ENCODE results near the gene HMGB2. TPM values are rescaled to one million over a fixed set of nuclear protein-coding genes. Genes with fewer than 3 reads are reported as not detected.

The HMGB2 gene
- polyA plus RNA-seq (2012; ENCODE audit: low read depth, missing spikeins): 327 TPM

DNA sequence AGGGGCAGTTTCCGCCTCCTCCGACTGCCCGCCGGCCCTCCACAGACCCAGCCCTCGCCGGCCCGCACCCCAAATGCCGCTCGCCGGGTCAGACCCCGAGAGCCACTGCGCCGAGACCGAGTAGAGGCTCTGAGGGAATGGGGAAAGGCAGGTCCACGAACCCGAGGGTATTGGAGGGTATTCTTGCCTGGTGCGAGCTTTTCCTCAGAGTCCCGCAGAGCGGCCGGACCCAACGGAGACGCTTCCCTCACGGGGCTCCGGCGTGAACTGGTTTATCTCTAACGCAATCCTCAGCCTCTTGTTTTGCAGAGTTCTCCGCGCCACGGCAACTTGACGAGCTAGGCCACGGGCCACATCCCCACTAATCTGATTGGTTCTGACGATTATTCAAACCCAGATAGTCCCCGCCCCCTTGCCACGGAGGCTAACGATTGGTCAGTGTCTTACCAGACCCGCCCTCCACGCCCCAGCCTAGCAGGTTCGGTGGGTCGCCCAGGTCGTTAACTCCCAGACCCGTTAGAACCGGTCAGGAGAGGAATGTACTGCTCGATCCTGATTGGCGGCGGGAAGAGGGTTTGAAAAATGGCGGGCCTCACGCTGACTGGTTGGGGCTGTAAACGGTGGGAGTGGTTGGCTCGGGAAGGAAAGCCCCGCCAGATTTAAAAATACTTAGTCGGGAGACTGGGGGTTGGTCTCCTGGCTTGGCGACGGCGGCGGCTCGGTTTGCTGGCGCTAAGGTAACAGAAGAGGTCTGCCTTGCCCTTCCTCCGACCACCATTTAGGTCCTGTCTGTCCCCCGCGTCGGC, at the start of gene HMGB2:
TSS of gene HMGB2 (minus strand) at position 274 of the 806 bp plus-strand sequence. CDS start 709 bp downstream, outside the sequence.
- TF ChIP-seq POLR2A (IDR thresholded peaks at IDR 0.05; ENCODE audit: low read depth, low read length): peak; percentile 98
- peak; percentile 98 for TF ChIP-seq POLR2AphosphoS5 (IDR thresholded peaks at IDR 0.05; ENCODE audit: low read depth, low read length)
- peak; percentile 84; the same call in 1 of the 2 replicates for TF ChIP-seq POU2F2 (IDR thresholded peaks at IDR 0.05; ENCODE audit: low read depth, low read length)
- peak; percentile 97 for TF ChIP-seq TAF1 (IDR thresholded peaks at IDR 0.05; ENCODE audit: low read depth, low read length)
- TF ChIP-seq PAX5 (IDR thresholded peaks at IDR 0.05; ENCODE audit: insufficient read depth, low read length, severe bottlenecking): no peak
- DNase-seq (ENCODE audit: insufficient read length, low spot score) (peak; percentile 88), FAIRE-seq (peak; percentile 99)

DNA sequence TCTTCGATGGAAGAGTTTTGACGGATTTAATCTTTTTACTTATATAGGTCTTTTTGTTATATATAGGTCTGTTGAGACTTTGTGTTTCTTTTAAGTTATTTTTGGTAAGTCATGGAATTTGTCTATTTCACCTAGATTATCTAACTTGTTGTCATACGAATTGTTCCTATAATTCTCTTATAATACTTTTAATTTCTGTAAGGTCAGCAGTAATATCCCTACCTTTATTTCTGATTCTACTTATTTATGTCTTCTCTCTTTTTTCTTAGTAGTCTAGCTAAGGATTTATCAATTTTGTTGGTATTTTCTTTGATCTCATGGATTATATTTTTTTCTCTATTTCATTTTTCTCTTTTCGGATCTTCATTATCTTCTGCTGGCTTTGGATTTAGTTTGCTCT, 48.2 kb upstream of the HMGB2 start:
- no peak for FAIRE-seq
- TF ChIP-seq SPI1 (IDR thresholded peaks at IDR 0.05; ENCODE audit: low read depth, low read length): no peak
- no peak for TF ChIP-seq POLR2A (IDR thresholded peaks at IDR 0.05; ENCODE audit: low read depth, low read length)
- TF ChIP-seq TAF1 (IDR thresholded peaks at IDR 0.05; ENCODE audit: low read depth, low read length): no peak
- no peak for TF ChIP-seq PAX5 (IDR thresholded peaks at IDR 0.05; ENCODE audit: insufficient read depth, low read length, severe bottlenecking)
- TF ChIP-seq POU2F2 (IDR thresholded peaks at IDR 0.05; ENCODE audit: low read depth, low read length): no peak
- no peak for TF ChIP-seq POLR2AphosphoS5 (IDR thresholded peaks at IDR 0.05; ENCODE audit: low read depth, low read length)
- DNase-seq (ENCODE audit: insufficient read length, low spot score): no peak

DNA sequence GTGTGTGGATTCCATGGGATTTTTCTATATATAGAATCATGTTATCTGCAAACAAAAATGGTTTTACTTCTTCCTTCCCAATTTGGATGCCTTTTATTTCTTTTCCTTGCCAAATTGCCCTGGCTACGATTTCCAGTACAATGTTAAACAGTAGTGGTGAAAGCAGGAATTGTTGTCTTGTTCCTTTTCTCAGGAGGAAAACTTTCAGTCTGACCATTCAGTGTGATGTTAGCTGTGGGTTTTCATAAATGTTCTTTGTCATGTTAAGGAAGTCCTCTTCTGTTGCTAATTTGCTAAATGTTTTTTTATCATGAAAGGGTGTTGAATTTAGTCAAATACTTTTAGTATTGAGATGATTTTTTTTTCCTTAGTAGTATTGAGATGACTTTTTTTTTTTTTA, 47.5 kb upstream of the HMGB2 start:
- DNase-seq (ENCODE audit: insufficient read length, low spot score): no peak
- no peak for FAIRE-seq
- TF ChIP-seq PAX5 (IDR thresholded peaks at IDR 0.05; ENCODE audit: insufficient read depth, low read length, severe bottlenecking) (no peak), POLR2AphosphoS5 (IDR thresholded peaks at IDR 0.05; ENCODE audit: low read depth, low read length) (no peak), TAF1 (IDR thresholded peaks at IDR 0.05; ENCODE audit: low read depth, low read length) (no peak)

DNA sequence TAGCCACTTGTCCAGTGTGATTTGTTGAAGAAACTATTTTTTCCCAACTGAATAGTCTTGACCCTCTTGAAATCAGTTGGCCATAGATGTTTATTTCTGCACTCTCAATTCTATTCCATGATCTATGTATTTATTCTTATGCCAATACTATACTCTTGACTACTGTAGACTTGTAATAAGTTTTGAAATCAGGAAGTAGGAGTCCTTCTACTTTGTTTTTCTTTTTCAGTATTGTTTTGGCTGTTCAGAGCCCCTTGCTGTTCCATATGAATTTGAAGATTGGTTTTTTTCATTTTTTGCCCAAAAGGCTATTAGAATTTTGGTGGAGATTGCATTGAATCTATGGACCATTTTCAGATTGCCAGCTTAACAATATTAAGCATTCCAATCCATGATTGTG, 46.8 kb upstream of the HMGB2 start:
- no peak for FAIRE-seq
- TF ChIP-seq PAX5 (IDR thresholded peaks at IDR 0.05; ENCODE audit: insufficient read depth, low read length, severe bottlenecking) (no peak), POU2F2 (IDR thresholded peaks at IDR 0.05; ENCODE audit: low read depth, low read length) (no peak), SPI1 (IDR thresholded peaks at IDR 0.05; ENCODE audit: low read depth, low read length) (no peak), TAF1 (IDR thresholded peaks at IDR 0.05; ENCODE audit: low read depth, low read length) (no peak), POLR2A (IDR thresholded peaks at IDR 0.05; ENCODE audit: low read depth, low read length) (no peak), POLR2AphosphoS5 (IDR thresholded peaks at IDR 0.05; ENCODE audit: low read depth, low read length) (no peak)
- no peak for DNase-seq (ENCODE audit: insufficient read length, low spot score)

DNA sequence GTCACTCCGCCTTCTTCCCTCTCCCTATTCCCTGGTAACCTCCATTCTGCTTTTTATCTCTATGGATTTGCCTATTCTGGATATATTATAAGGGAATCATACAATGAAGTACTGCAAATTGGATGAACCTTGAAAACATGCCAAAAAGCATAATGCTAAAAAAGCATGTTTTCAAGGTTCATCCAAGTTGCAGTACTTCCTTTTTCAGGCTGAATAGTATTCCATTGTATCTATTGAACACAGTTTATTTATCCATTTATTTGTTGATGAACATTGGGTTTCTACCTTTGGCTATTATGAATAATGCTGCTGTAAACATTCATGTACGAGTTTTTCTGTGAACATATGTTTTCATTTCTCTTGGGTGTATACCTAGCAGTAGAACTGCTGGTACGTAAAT, 45.8 kb upstream of the HMGB2 start:
- FAIRE-seq: no peak
- no peak for TF ChIP-seq POLR2AphosphoS5 (IDR thresholded peaks at IDR 0.05; ENCODE audit: low read depth, low read length)
- TF ChIP-seq TAF1 (IDR thresholded peaks at IDR 0.05; ENCODE audit: low read depth, low read length): no peak
- TF ChIP-seq POLR2A (IDR thresholded peaks at IDR 0.05; ENCODE audit: low read depth, low read length): no peak
- TF ChIP-seq POU2F2 (IDR thresholded peaks at IDR 0.05; ENCODE audit: low read depth, low read length): no peak
- TF ChIP-seq PAX5 (IDR thresholded peaks at IDR 0.05; ENCODE audit: insufficient read depth, low read length, severe bottlenecking): no peak
- no peak for TF ChIP-seq SPI1 (IDR thresholded peaks at IDR 0.05; ENCODE audit: low read depth, low read length)
- no peak for DNase-seq (ENCODE audit: insufficient read length, low spot score)

DNA sequence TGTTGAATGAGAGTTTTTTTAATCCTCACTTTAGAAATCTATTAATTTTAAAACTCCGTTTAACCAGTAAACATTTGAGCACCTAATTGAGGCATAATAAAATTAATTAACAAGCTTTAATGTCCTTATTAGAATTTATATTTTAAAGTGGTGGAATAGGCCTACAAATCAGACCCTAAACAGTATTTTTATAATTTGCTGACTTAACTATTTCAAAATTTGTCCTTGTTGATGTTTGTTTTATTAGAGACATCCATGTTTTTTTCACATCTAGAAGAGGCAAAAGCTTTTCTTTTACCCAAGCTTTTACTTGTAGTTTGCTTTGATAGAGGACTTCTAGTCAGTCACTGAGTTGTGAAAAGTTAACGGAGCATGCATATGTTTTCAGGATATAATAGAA, 40.4 kb upstream of the HMGB2 start:
- TF ChIP-seq SPI1 (IDR thresholded peaks at IDR 0.05; ENCODE audit: low read depth, low read length) (no peak), TAF1 (IDR thresholded peaks at IDR 0.05; ENCODE audit: low read depth, low read length) (no peak), POU2F2 (IDR thresholded peaks at IDR 0.05; ENCODE audit: low read depth, low read length) (no peak), PAX5 (IDR thresholded peaks at IDR 0.05; ENCODE audit: insufficient read depth, low read length, severe bottlenecking) (no peak), POLR2A (IDR thresholded peaks at IDR 0.05; ENCODE audit: low read depth, low read length) (no peak), POLR2AphosphoS5 (IDR thresholded peaks at IDR 0.05; ENCODE audit: low read depth, low read length) (no peak)
- DNase-seq (ENCODE audit: insufficient read length, low spot score): no peak
- no peak for FAIRE-seq

DNA sequence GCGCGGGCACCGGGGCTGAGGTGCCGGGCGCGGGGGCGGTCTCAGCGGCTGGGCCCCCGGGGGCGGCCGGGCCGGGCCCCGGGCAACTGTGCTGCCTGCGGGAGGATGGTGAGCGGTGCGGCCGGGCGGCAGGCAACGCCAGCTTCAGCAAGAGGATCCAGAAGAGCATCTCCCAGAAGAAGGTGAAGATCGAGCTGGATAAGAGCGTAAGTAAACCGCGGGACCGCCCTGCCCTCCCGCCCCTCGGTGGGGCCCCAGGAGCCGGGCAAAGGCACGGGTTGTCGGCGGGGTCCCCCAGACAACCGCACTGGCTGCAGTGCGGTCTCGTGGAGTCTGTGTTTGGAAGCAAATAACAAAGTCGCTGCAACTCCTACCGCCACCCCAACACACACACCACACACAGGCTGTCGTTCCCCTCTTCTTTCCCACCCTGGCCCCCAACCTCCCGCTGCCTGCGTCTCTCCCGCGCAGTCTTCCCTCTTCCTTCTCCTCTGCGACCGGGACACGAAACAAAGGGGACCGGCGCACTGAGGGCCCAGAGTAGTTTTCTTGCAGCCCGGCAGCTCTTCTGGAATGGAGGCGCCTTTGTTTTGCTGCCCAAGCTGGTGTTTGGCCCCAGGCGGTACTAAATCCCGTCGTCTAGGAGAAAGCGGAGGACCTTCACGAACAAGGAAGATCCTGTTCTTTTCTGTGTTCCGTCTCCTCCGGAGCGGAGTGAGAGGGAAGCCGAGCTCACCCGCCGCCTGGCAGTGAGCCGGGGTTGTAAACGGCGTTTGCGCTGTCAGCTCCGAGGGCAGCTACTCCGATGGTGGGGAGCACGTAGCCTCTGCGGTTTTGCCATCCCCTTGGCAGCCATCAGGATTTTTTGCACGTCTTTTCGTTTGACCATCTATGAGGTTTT, 37.4 kb upstream of the HMGB2 start:
- DNase-seq (ENCODE audit: insufficient read length, low spot score) (peak; percentile 25), FAIRE-seq (no peak)
- TF ChIP-seq POLR2A (IDR thresholded peaks at IDR 0.05; ENCODE audit: low read depth, low read length) (no peak), POU2F2 (IDR thresholded peaks at IDR 0.05; ENCODE audit: low read depth, low read length) (no peak), TAF1 (IDR thresholded peaks at IDR 0.05; ENCODE audit: low read depth, low read length) (no peak), POLR2AphosphoS5 (IDR thresholded peaks at IDR 0.05; ENCODE audit: low read depth, low read length) (no peak)

DNA sequence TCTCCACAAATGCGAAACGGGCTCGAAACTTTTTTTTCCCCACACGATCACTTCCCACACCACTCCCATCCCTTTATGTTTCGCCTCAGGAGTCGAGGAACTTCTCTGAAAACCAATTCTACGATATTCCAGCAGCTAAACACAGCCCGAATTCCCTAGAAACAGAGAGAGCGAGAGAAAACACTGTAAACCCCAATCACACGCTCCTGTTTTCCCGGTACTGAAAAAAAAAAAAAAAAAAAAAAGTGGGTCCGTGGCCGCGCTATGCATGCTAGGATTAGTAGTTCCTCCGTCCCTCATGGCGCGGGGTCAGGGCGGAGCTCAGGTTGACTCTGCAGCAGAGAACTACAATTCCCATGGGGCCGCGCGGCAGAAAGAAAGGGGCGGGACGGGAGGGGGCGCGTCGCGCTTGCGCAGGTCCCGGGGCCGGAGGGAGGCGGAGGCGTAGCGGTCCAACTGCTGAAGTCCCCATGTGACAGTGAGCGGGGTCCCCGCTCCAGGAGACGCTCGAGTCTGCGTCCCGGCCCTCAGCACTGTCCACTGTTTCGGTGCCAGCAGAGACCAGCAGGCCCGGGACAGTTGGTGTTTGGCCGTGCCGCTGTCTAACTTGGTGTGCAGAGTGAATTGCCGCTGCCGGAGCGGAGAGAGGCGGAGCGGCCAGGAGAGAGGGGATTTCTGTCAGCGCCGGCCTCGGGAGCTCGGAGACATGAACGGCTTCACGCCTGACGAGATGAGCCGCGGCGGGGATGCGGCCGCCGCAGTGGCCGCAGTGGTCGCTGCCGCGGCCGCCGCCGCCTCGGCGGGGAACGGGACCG, 36.5 kb upstream of the HMGB2 start, which contains the start of gene SAP30:
TSS of gene SAP30 (plus strand) at position 478 of the 815 bp plus-strand sequence. CDS start at position 707, 229 bp downstream.
- TF ChIP-seq POLR2AphosphoS5 (IDR thresholded peaks at IDR 0.05; ENCODE audit: low read depth, low read length): peak; percentile 75
- no peak for TF ChIP-seq TAF1 (IDR thresholded peaks at IDR 0.05; ENCODE audit: low read depth, low read length)
- peak; percentile 48 for TF ChIP-seq POU2F2 (IDR thresholded peaks at IDR 0.05; ENCODE audit: low read depth, low read length)
- TF ChIP-seq SPI1 (IDR thresholded peaks at IDR 0.05; ENCODE audit: low read depth, low read length): 0 out of 2 replicates have a peak, but pooled peaks have one; percentile 12
- peak; percentile 79 for TF ChIP-seq POLR2A (IDR thresholded peaks at IDR 0.05; ENCODE audit: low read depth, low read length)
- no peak for TF ChIP-seq PAX5 (IDR thresholded peaks at IDR 0.05; ENCODE audit: insufficient read depth, low read length, severe bottlenecking)

More for the DNA sequence above, 36.5 kb upstream of the HMGB2 start, which contains the start of gene SAP30:
- FAIRE-seq (peak; percentile 98), DNase-seq (ENCODE audit: insufficient read length, low spot score) (peak; percentile 65)

Measured in GM12891 (cell line).